Stimulated activated CD8-positive, alpha-beta memory T cell treated with anti-CD3 and anti-CD28 coated beads, Interleukin-7, amount 100 ng/mL, for 24 hours (primary cell): ENCODE results near the gene IL1RAP.
"Not testable (repeated sequence)": the region's sequence is repeated elsewhere in the genome, so short reads cannot be mapped to it uniquely, and the experiment has no call there.

Source experiments
- DNase-seq: peaks from one replicate; pipeline ENCODE4 v3.0.0-alpha.2; 2020; ENCODE audit warnings: low read depth

The IL1RAP gene

DNA sequence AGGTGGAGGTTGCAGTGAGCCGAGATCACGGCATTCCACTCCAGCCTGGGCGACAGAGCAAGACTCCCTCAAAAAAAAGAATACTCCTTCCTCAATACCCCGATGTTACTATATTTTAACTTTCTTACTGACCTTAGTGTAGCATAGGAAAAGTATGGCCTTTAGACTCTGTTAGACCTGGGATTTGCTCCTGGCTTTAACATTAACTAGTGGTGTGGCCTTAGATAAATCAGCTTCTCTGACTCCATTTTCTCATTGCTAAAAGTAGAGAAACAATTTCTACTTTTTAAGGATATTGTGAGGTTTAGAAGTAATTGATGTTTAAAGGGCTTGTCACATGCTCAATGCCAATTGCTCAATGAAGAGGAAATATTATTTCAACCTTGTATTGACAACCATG lies 7.6 kb upstream of the IL1RAP start:
- no peak for DNase-seq

GRCh38 chr3:190512666-190513065 lies 1.2 kb upstream of the IL1RAP start:
- DNase-seq: no peak

DNA sequence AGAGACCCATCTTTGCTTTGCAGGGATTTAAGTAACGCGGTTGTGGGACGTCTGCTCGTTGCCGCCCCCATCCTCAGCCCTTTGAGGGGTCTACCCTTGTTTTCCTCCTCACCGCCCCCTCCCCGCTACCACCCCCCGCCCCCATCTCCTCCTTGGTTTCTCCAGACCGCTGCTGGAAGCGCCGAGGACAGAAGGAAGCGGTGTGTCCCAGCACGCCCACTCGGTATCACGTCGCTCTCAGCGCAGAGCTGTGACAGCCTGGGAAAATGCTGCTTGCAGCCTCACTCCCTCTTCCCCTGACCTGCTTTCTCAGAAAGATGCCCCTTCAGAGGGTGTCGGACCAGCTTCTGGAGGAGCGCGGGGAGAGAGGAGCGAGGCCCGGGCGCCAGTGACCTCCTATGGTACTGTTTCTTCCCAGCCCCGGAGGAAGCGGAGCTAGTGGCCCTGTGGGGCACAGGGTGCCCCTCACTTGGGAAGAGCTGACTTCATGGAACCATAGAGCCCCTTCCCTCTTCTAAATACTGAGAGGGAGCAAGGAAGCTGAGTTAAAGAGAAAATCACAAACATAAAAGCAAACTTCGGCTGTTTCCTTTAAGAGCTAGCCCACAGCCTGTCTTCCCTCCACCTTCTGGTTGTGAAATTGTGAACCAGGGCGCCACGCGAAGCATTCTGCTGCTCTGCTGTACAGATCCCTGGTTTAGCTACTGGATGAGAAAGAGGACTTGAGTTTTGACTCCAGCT lies 698 bp downstream of the IL1RAP start:
- DNase-seq: no peak

DNA sequence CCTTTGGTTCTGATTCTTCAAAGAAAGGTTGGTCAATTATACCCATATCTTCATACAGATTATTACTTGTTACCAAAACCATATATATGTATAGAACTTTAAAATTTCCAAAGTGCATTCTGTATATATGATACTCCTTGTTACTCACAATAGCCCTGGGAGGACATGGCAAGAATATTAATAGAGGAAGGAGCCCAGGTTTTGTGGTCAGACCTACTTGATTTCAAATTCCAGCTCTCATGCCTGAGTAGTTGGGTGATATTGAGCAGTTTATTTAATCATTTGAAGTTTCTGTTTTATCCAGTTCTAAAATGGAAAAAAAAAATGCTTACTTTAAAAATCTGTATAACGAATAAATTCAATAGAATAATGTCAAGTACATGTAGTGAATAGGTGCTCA lies 2.5 kb downstream of the IL1RAP start:
- no peak for DNase-seq

DNA sequence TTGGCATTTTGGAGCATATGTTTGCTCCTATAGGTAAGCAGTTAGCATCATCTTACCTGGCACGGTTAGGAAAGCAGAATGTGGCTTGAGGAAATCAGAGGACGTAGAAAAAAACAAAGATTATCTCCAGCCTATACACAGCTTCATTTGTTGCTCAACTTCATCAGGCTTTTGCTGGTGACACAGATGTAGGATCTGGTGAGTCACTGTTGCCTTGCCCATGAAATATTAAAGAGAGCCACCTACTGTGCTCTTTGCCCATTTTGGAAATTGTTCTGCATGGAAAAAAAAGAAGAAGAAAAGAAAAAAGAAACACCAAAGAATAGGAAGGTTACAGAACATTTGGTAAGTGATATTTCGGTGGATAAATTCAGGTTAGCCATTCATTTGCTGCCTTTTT lies 3.8 kb downstream of the IL1RAP start:
- DNase-seq: no peak

GRCh38 chr3:190518531-190518930 lies 4.6 kb downstream of the IL1RAP start:
- DNase-seq: not testable (repeated sequence)

GRCh38 chr3:190519886-190520285 lies 6.0 kb downstream of the IL1RAP start:
- DNase-seq: no peak

DNA sequence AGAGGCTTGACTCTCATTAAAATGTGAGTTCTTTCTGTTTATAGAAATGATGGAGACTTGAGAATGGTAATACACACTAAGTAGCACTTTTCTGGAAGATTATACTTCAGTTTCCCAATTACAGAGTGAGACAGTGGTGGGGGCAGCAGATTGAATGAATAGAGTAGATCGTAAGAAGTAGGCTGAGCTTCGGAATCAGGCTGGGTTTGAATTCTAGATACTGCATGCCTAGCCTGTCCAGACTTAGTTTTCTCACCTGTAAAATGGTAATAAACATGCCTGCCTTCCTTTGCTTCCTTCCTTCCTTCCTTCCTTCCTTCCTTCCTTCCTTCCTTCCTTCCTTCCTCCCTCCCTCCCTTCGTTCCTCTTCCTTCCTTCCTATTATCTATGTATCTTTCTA lies 8.1 kb downstream of the IL1RAP start:
- no peak for DNase-seq

- DNase-seq: no peak
These were observed 8.8 kb downstream of the IL1RAP start for GRCh38 chr3:190522621-190523222.

DNA sequence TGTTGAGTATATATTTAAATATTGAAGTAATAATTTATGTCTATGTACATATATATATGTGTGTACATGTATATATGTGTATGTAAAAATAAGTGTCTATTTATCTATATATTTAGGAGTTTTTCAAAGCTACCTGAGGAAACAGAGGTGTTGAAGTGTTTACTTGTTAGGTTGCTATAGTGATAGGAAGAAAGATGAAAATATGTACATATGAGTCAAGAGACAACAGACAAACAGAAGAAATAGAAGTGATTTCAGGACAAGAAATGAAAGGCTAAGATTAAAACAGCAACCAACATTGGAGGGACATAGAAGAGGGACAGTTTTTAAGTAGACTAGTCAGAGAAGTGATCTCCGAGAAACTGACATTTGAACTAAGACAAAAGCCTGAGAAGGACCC lies 11.1 kb downstream of the IL1RAP start:
- DNase-seq: no peak

GRCh38 chr3:190525634-190526033 lies 11.7 kb downstream of the IL1RAP start:
- DNase-seq: no peak

- DNase-seq: no peak
These were observed 13.2 kb downstream of the IL1RAP start for GRCh38 chr3:190526787-190527762.

DNA sequence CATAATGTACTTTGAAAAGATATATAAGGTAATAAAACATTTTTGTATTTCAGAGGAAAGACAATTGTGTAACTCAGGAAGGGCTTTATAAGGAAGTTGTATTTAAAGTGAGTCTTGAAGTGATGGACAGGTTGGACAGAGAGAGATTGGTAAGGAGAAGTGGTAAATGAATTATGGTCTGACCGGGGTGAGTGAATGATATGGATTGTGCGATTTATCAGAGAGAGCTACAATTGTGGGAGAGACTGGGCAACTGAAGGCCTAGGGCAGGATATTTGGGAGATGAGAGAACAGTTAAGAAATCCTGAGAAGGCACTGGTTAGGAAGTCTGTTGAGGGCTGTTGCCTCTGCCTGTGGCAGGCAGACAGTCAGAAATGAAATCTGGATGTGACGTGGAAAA lies 14.8 kb downstream of the IL1RAP start:
- DNase-seq: no peak

GRCh38 chr3:190531406-190531805 lies 17.5 kb downstream of the IL1RAP start:
- DNase-seq: no peak

- no peak for DNase-seq
These were observed 18.9 kb downstream of the IL1RAP start for GRCh38 chr3:190532731-190533203.

DNA sequence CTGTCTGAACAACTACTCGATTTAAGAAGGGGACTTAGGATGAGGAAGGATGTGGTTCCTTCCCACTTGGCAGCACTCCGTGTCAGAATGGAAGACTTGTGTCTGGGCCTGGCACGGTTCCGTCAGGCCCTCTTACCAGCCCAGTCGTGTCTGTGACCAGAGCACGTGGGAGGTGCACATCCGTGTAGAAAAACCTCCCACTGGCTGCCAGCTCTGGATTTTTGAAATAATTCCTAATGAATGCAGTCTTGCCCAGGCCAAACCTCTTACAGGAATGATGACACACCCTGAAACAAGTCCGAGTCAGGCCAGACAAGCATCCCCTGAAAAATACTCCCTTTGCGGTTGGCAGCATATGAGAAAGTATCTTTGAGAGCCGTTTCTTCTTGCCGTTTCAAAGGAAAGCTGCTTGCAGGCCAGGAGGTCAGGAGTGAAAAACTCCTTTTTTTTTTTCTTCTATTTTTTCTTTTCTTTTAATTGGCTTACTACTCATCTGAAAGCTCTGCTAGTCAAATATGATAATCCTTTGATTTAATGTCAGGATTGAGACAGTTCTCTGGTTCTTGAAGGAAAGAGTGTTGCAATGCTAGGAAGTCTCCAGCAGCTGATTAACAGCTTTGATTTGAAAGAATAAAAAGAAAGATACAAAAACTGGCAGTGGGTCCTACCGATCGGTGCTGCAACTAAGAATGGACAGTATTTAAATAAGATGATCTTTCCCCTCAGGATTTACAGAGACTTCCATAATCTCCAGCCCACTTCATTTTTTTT lies 19.8 kb downstream of the IL1RAP start:
- no peak for DNase-seq

DNA sequence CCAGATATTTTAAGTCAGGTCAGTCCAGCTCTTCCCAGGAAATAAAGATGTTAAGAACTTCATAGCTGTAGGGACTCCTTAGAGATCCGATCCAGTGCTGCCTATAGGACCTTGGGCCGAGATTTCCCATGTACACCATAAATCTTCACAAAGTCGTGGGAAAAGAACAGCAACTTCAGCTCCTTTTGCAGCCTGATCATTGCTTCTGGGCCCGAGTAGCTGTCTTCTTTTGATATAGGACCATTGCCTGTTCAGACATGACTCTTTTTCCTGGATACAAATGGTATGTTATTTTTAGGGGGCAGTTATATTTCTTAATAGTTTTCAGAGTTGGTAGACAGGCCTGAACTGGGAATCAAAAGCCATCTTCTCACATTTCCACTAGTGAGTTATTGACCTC lies 20.5 kb downstream of the IL1RAP start:
- no peak for DNase-seq

DNA sequence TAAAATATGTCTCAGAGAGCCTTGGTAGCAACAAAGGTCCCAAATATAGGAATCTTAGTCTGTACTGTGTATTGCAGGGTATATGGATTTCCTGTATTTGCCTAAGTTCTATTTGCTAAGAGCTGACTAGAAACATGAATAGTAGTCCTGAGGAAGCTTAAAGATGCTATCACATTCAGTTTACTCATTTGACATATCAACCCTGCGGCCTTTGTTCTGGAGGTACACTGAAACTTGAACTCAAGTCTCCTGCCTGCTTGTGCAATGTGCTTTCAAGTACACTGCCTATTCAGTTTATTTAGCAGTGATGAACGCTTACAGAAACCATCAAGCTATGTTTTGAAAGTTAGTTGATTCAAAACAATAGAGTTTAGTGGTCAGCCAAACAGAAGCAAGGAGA lies 21.1 kb downstream of the IL1RAP start:
- DNase-seq: no peak

DNA sequence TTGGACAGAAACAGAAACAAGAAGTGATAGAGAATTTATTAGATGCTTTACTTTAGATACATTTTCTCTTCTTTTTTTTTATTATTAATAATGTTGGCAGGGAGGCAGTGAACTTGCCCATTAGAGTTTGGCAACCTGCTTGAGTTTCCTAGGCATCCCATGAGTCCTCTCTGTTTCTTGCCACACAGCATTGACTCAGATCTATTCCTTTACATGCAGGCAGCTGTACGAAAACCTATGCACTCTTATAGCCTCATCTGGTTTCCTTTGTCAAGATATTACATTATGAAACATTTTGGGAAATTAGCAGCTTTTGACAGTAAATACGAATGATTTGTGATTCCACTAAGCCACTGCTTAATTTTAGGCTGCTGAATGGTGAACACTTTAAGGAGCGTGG lies 23.3 kb downstream of the IL1RAP start:
- DNase-seq: no peak

GRCh38 chr3:190538288-190538687 lies 24.4 kb downstream of the IL1RAP start:
- no peak for DNase-seq

DNA sequence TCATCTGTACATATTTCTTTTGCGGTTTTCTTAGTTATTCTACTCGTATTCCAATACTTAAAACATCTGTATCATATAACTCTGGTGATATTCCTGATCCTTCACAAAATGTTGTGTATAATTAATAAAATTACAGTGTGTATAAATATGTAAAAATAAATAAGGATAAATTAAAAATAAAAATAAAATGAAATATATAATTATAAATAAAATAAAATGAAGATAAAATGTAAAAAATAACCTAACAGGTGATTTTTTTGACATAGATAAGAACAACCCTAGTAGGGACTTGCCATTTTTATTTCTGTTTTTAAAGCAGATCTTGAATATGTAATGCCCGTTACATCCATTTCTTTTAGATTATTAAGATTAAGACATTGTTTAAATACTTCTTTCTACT lies 25.6 kb downstream of the IL1RAP start:
- no peak for DNase-seq

GRCh38 chr3:190541008-190541407 lies 27.1 kb downstream of the IL1RAP start:
- no peak for DNase-seq
